A673 (cell line): Measurements from ENCODE around the gene SH3RF1. TPM values are rescaled to one million over a fixed set of nuclear protein-coding genes. Genes with fewer than 3 reads are reported as not detected.

Experiments used
- BruUV-seq: library from RNA; stranded (reverse); fragments of 400-500 nt; replicated peaks from 2 replicates; lab custom pipeline; 2021; lab: Mats Ljungman, UMichigan
- CTCF ChIA-PET: fragments of 300-600 bp; sonication (Branson Sonifier 250); formaldehyde crosslinking; loops from one replicate; lab custom pipeline; 2022; ENCODE audit warnings: antibody characterized with exemption; lab: Charles Lee
- POLR2A ChIA-PET: fragments of 300-600 bp; sonication (Branson Sonifier 250); formaldehyde crosslinking; loops from one replicate; lab custom pipeline; 2022; ENCODE audit warnings: antibody characterized with exemption; ENCODE audit not compliant: low non-redundant PET; lab: Charles Lee
- DNase-seq: peaks from one replicate; pipeline ENCODE4 v3.0.0-alpha.2; 2015; ENCODE audit warnings: low spot score
- H3K27ac ChIP-seq: fragments of 200-600 bp; sonication (generic); 2 replicates; pipeline ENCODE4 v1.5.1; 2016; ENCODE audit warnings: mixed run types, low read depth, mild to moderate bottlenecking, mixed read lengths, antibody characterized with exemption, low read length; ENCODE audit not compliant: poor library complexity, severe bottlenecking
- H3K27me3 ChIP-seq: fragments of 200-600 bp; sonication (generic); replicated peaks from 2 replicates; pipeline ENCODE4 v1.6.1; 2017; ENCODE audit warnings: mixed run types, low read depth, mild to moderate bottlenecking, mixed read lengths, antibody characterized with exemption, low read length; ENCODE audit not compliant: insufficient read depth, poor library complexity
- H3K36me3 ChIP-seq: fragments of 200-600 bp; sonication (generic); 2 replicates; pipeline ENCODE4 v1.6.1; 2016; ENCODE audit warnings: mixed run types, mild to moderate bottlenecking, mixed read lengths, antibody characterized with exemption, low read length; ENCODE audit not compliant: insufficient read depth, poor library complexity, severe bottlenecking
- H3K4me1 ChIP-seq: fragments of 200-600 bp; sonication (generic); 2 replicates; pipeline ENCODE4 v1.6.1; 2017; ENCODE audit warnings: mixed run types, mild to moderate bottlenecking, mixed read lengths, antibody characterized with exemption, low read length; ENCODE audit not compliant: insufficient read depth, poor library complexity, severe bottlenecking
- H3K4me3 ChIP-seq: fragments of 200-600 bp; sonication (generic); 2 replicates; pipeline ENCODE4 v1.5.1; 2016; ENCODE audit warnings: low read depth, mixed run types, mild to moderate bottlenecking, mixed read lengths, low read length; ENCODE audit not compliant: poor library complexity, severe bottlenecking
- H3K9me3 ChIP-seq: fragments of 200-600 bp; sonication (generic); 2 replicates; pipeline ENCODE4 v1.6.1; 2016; ENCODE audit warnings: mixed run types, low read depth, mild to moderate bottlenecking, mixed read lengths, antibody characterized with exemption, low read length; ENCODE audit not compliant: poor library complexity, severe bottlenecking
- EZH2 ChIP-seq: fragments of 200-600 bp; sonication (generic); IDR thresholded peaks from 2 replicates; pipeline ENCODE4 v1.6.1; 2017; ENCODE audit warnings: borderline replicate concordance, low read depth, mild to moderate bottlenecking, mixed read lengths, antibody characterized with exemption, low read length; ENCODE audit not compliant: poor library complexity, severe bottlenecking
- intact Hi-C: fragments of 100-400 bp; cut with micrococcal nuclease; formaldehyde crosslinking; loops from one replicate; pipeline ENCODE4 v1.10.0; 2022; ENCODE audit not compliant: unreplicated experiment
- total RNA-seq: library from RNA; stranded (reverse); gene quantifications from 2 replicates; pipeline ENCODE4 v1.2.3, GENCODE V29; 2021
- TF ChIP-seq, protein P1 (sequence below): fragments of 300-800, 200-600 bp; sonication (generic); conservative IDR thresholded peaks from 2 replicates; pipeline ENCODE4 v1.5.1; 2017; ENCODE audit warnings: low read depth, mild to moderate bottlenecking, antibody characterized with exemption, low read length, moderate library complexity, mixed read lengths

Gene SH3RF1
- total RNA-seq, 1 experiment from 2014 or later, result 15.3 TPM

DNA sequence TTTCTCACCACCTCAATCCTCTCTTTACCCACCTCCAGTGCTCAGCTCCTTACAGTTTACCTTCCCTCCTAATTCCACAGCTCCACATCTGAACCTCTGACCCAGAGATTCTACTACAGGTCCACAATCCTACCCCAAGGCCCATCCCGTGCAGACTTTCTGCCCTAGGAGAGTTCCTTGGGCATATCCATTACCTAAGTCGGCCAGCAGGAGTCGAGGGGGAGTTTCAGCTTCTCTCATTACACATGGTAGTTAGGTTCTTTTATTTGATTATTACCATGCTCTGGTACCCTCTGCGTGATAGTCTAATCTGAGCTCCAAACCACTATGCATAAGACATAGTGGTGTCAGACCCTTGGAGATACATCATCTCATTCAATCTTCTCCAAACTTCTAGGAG lies 117.9 kb downstream of the SH3RF1 start:
- H3K27me3 ChIP-seq, result no peaks in the 10 kb centered on the region
- H3K9me3 ChIP-seq, result no peaks in the 10 kb centered on the region
- POLR2A ChIA-PET, result no interaction called here
- CTCF ChIA-PET, result no interaction called here
- TF ChIP-seq EZH2, result no peak
- TF ChIP-seq, protein P1, sequence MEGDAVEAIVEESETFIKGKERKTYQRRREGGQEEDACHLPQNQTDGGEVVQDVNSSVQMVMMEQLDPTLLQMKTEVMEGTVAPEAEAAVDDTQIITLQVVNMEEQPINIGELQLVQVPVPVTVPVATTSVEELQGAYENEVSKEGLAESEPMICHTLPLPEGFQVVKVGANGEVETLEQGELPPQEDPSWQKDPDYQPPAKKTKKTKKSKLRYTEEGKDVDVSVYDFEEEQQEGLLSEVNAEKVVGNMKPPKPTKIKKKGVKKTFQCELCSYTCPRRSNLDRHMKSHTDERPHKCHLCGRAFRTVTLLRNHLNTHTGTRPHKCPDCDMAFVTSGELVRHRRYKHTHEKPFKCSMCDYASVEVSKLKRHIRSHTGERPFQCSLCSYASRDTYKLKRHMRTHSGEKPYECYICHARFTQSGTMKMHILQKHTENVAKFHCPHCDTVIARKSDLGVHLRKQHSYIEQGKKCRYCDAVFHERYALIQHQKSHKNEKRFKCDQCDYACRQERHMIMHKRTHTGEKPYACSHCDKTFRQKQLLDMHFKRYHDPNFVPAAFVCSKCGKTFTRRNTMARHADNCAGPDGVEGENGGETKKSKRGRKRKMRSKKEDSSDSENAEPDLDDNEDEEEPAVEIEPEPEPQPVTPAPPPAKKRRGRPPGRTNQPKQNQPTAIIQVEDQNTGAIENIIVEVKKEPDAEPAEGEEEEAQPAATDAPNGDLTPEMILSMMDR, result 0 out of 2 replicates have a peak, but pooled peaks have one; percentile 27
- intact Hi-C loops, result no loop called here
- no peak for DNase-seq
- BruUV-seq, result no TSS peak
- no peaks in the 10 kb centered on the region for H3K36me3 ChIP-seq
- H3K4me1 ChIP-seq, result no peaks in the 10 kb centered on the region
- H3K27ac ChIP-seq, result no peak overlapping the region
- no peak overlapping the region for H3K4me3 ChIP-seq

DNA sequence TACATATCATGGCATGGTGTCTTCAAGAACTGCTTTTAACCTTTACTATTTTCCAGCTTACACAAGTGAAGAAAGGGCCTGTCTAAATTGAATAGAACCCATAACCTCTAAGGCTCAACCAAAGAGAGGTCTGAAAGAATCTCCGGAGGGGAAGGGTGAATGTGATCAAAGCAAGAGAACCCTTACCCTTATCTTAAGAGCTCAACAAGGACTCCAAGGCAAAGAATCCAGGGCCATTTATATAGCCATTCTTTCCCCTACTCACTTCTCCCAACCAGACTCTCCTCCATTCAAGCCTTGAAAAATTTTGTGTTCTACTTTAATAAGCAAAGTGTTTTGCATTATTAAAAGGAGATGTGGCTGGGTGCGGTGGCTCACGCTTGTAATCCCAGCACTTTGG lies 118.7 kb downstream of the SH3RF1 start:
- Histone ChIP-seq H3K4me1 (peaks cover 6% of the 10 kb centered on the region), H3K27me3 (no peaks in the 10 kb centered on the region), H3K36me3 (no peaks in the 10 kb centered on the region), H3K9me3 (no peaks in the 10 kb centered on the region), H3K4me3 (no peak overlapping the region), H3K27ac (no peak overlapping the region)
- intact Hi-C loops, result no loop called here
- ChIA-PET CTCF (no interaction called here), POLR2A (no interaction called here)
- TF ChIP-seq EZH2, result no peak
- TF ChIP-seq, protein P1, result no peak
- no peak for DNase-seq
- no TSS peak for BruUV-seq

DNA sequence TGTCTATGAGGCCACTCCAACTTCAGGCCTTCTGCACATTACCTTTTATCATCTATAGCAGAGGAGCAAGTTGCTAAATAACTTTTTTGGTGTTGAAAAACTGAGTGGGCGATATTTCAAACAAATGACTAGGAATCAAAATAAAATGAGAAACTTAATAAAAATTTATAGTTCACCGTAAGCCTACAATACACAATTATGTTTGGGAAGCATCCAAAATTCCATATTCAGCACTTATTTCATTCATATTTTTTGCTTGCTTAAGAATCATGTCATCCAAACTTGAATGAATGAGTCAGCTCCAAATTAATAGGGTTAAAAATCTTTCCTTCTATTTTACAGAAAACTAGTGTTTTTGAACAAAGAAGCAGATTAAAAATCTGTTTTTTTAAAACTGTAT lies 119.1 kb downstream of the SH3RF1 start:
- Histone ChIP-seq H3K4me1 (peaks cover 8% of the 10 kb centered on the region), H3K27ac (no peak overlapping the region), H3K9me3 (no peaks in the 10 kb centered on the region), H3K27me3 (no peaks in the 10 kb centered on the region), H3K4me3 (no peak overlapping the region), H3K36me3 (no peaks in the 10 kb centered on the region)
- TF ChIP-seq, protein P1, result no peak
- ChIA-PET POLR2A (no interaction called here), CTCF (no interaction called here)
- intact Hi-C loops, result no loop called here
- DNase-seq, result no peak
- BruUV-seq, result no TSS peak
